ENCODE results near the gene ZNF644. TPM values are rescaled to one million over a fixed set of nuclear protein-coding genes. Genes with fewer than 3 reads are reported as not detected.
"Not testable (repeated sequence)": the region's sequence is repeated elsewhere in the genome, so short reads cannot be mapped to it uniquely, and the experiment has no call there.

ZNF644 gene
- total RNA-seq, 1 experiment from 2014 or later, result 71.0 TPM

- no peaks in the 10 kb centered on the region; the same call in 1 of the 2 replicates for H3K36me3 ChIP-seq (replicated peaks; ENCODE audit: control insufficient read depth, insufficient read depth, low read length)
- DNase-seq, result no peak
- H3K27me3 ChIP-seq (ENCODE audit: control insufficient read depth, insufficient read depth, low read length), result no peaks in the 10 kb centered on the region
- H3K4me3 ChIP-seq (ENCODE audit: insufficient read depth, low read depth, low read length), result no peak overlapping the region
These were observed 110.5 kb downstream of the ZNF644 start for GRCh38 chr1:90911353-90911752.

GRCh38 chr1:90902672-90903071, 119.2 kb downstream of the ZNF644 start:
- DNase-seq, result no peak
- no peaks in the 10 kb centered on the region for H3K36me3 ChIP-seq (replicated peaks; ENCODE audit: control insufficient read depth, insufficient read depth, low read length)

GRCh38 chr1:90899263-90899662, 122.6 kb downstream of the ZNF644 start:
- Histone ChIP-seq H3K27me3 (ENCODE audit: control insufficient read depth, insufficient read depth, low read length) (no peaks in the 10 kb centered on the region), H3K36me3 (replicated peaks; ENCODE audit: control insufficient read depth, insufficient read depth, low read length) (no peaks in the 10 kb centered on the region), H3K4me3 (ENCODE audit: insufficient read depth, low read depth, low read length) (no peak overlapping the region)
- no peak for DNase-seq

More at GRCh38 chr1:90902672-90903071, 119.2 kb downstream of the ZNF644 start:
- H3K27me3 ChIP-seq (ENCODE audit: control insufficient read depth, insufficient read depth, low read length), result no peaks in the 10 kb centered on the region
- no peak overlapping the region for H3K4me3 ChIP-seq (ENCODE audit: insufficient read depth, low read depth, low read length)

GRCh38 chr1:90893679-90894078, 128.2 kb downstream of the ZNF644 start:
- not testable (repeated sequence) for H3K4me3 ChIP-seq (ENCODE audit: insufficient read depth, low read depth, low read length); H3K27me3 ChIP-seq (ENCODE audit: control insufficient read depth, insufficient read depth, low read length); DNase-seq; H3K36me3 ChIP-seq (replicated peaks; ENCODE audit: control insufficient read depth, insufficient read depth, low read length)

GRCh38 chr1:90892884-90893283, 129.0 kb downstream of the ZNF644 start:
- not testable (repeated sequence) for DNase-seq; H3K4me3 ChIP-seq (ENCODE audit: insufficient read depth, low read depth, low read length); H3K36me3 ChIP-seq (replicated peaks; ENCODE audit: control insufficient read depth, insufficient read depth, low read length); H3K27me3 ChIP-seq (ENCODE audit: control insufficient read depth, insufficient read depth, low read length)

- DNase-seq; H3K27me3 ChIP-seq (ENCODE audit: control insufficient read depth, insufficient read depth, low read length); H3K4me3 ChIP-seq (ENCODE audit: insufficient read depth, low read depth, low read length); H3K36me3 ChIP-seq (replicated peaks; ENCODE audit: control insufficient read depth, insufficient read depth, low read length): not testable (repeated sequence)
These were observed 129.6 kb downstream of the ZNF644 start for GRCh38 chr1:90892196-90892595.

- not testable (repeated sequence) for H3K4me3 ChIP-seq (ENCODE audit: insufficient read depth, low read depth, low read length); H3K36me3 ChIP-seq (replicated peaks; ENCODE audit: control insufficient read depth, insufficient read depth, low read length); DNase-seq; H3K27me3 ChIP-seq (ENCODE audit: control insufficient read depth, insufficient read depth, low read length)
These were observed 130.1 kb downstream of the ZNF644 start for GRCh38 chr1:90891756-90892155.

- H3K4me3 ChIP-seq (ENCODE audit: insufficient read depth, low read depth, low read length), result no peak overlapping the region
- no peak for DNase-seq
- no peaks in the 10 kb centered on the region for H3K36me3 ChIP-seq (replicated peaks; ENCODE audit: control insufficient read depth, insufficient read depth, low read length)
- no peaks in the 10 kb centered on the region for H3K27me3 ChIP-seq (ENCODE audit: control insufficient read depth, insufficient read depth, low read length)
These were observed 139.6 kb downstream of the ZNF644 start for GRCh38 chr1:90882221-90882620.

- DNase-seq, result no peak
- H3K4me3 ChIP-seq (ENCODE audit: insufficient read depth, low read depth, low read length), result no peak overlapping the region
- no peaks in the 10 kb centered on the region for H3K27me3 ChIP-seq (ENCODE audit: control insufficient read depth, insufficient read depth, low read length)
- H3K36me3 ChIP-seq (replicated peaks; ENCODE audit: control insufficient read depth, insufficient read depth, low read length), result no peaks in the 10 kb centered on the region
These were observed 140.8 kb downstream of the ZNF644 start for GRCh38 chr1:90881034-90881433.

- Histone ChIP-seq H3K36me3 (replicated peaks; ENCODE audit: control insufficient read depth, insufficient read depth, low read length) (no peaks in the 10 kb centered on the region), H3K27me3 (ENCODE audit: control insufficient read depth, insufficient read depth, low read length) (no peaks in the 10 kb centered on the region), H3K4me3 (ENCODE audit: insufficient read depth, low read depth, low read length) (no peak overlapping the region)
- DNase-seq, result no peak
These were observed 142.6 kb downstream of the ZNF644 start for GRCh38 chr1:90879281-90879680.

GRCh38 chr1:90876101-90876500, 145.7 kb downstream of the ZNF644 start:
- Histone ChIP-seq H3K27me3 (ENCODE audit: control insufficient read depth, insufficient read depth, low read length) (no peaks in the 10 kb centered on the region), H3K36me3 (replicated peaks; ENCODE audit: control insufficient read depth, insufficient read depth, low read length) (no peaks in the 10 kb centered on the region), H3K4me3 (ENCODE audit: insufficient read depth, low read depth, low read length) (no peak overlapping the region)
- DNase-seq, result no peak

Data from H7 (cell line).